ENCODE data around the gene GLP2R.

- no peak for TF ChIP-seq CTCF (IDR thresholded peaks at IDR 0.05)
- TF ChIP-seq POLR2A (IDR thresholded peaks at IDR 0.05) = no peak
These were observed 115.1 kb downstream of the GLP2R start for GRCh38 chr17:9940841-9941240.

Data from heart left ventricle (tissue), 13 donors.